NK-92 (cell line): ENCODE data around the gene CFAP92.

Source experiments
- DNase-seq: peaks from one replicate; lab custom pipeline; 2025; ENCODE audit not compliant: unreplicated experiment; lab: John Stamatoyannopoulos, UW

Gene CFAP92

GRCh38 chr3:128988286-128988685 lies 5.6 kb downstream of the CFAP92 start:
- DNase-seq = no peak

- DNase-seq = no peak
Measured at GRCh38 chr3:128987302-128988100, 6.4 kb downstream of the CFAP92 start.

- DNase-seq = no peak
Measured at GRCh38 chr3:128984596-128984995, 9.3 kb downstream of the CFAP92 start.

GRCh38 chr3:128983293-128984069 lies 10.4 kb downstream of the CFAP92 start:
- no peak for DNase-seq

GRCh38 chr3:128975276-128975675 lies 18.6 kb downstream of the CFAP92 start:
- DNase-seq = no peak

- DNase-seq = no peak
Measured at GRCh38 chr3:128973988-128974564, 19.8 kb downstream of the CFAP92 start.

GRCh38 chr3:128971421-128972100 lies 22.3 kb downstream of the CFAP92 start:
- DNase-seq = no peak

- no peak for DNase-seq
Measured at GRCh38 chr3:128970740-128971047, 23.2 kb downstream of the CFAP92 start.

GRCh38 chr3:128969993-128970739 lies 23.7 kb downstream of the CFAP92 start:
- DNase-seq = no peak

- no peak for DNase-seq
Measured at GRCh38 chr3:128967748-128968355, 26.0 kb downstream of the CFAP92 start.

- no peak for DNase-seq
Measured at GRCh38 chr3:128965818-128966217, 28.1 kb downstream of the CFAP92 start.

- DNase-seq = no peak
Measured at GRCh38 chr3:128965280-128965679, 28.6 kb downstream of the CFAP92 start.

- DNase-seq = no peak
Measured at GRCh38 chr3:128956440-128956839, 37.4 kb downstream of the CFAP92 start.

GRCh38 chr3:128950223-128950938 lies 43.5 kb downstream of the CFAP92 start:
- DNase-seq = no peak

GRCh38 chr3:128949158-128949557 lies 44.7 kb downstream of the CFAP92 start:
- no peak for DNase-seq

GRCh38 chr3:128946411-128946810 lies 47.5 kb downstream of the CFAP92 start:
- no peak for DNase-seq

- DNase-seq = no peak
Measured at GRCh38 chr3:128945878-128946175, 48.0 kb downstream of the CFAP92 start.

- DNase-seq = no peak
Measured at GRCh38 chr3:128945041-128945877, 48.6 kb downstream of the CFAP92 start.
